HUES6 (cell line): ENCODE results near the gene TUBA4B.

Source experiments
- H3K27ac ChIP-seq: 2 replicates; pipeline ENCODE4 v1.7.0; 2013; ENCODE audit warnings: low read depth, mild to moderate bottlenecking, low read length, inconsistent platforms
- H3K27me3 ChIP-seq: 2 replicates; pipeline ENCODE4 v1.6.1; 2013; ENCODE audit warnings: low read length; ENCODE audit not compliant: control insufficient read depth, insufficient read depth
- H3K36me3 ChIP-seq: 2 replicates; pipeline ENCODE4 v1.6.1; 2013; ENCODE audit warnings: low read length; ENCODE audit not compliant: control insufficient read depth, insufficient read depth
- H3K4me1 ChIP-seq: 2 replicates; pipeline ENCODE4 v1.6.1; 2013; ENCODE audit warnings: low read length; ENCODE audit not compliant: control insufficient read depth, insufficient read depth
- H3K4me3 ChIP-seq: 2 replicates; pipeline ENCODE4 v1.5.1; 2013; ENCODE audit warnings: low read depth, low read length
- H3K9ac ChIP-seq: one replicate; pipeline ENCODE4 v1.6.1; 2013; ENCODE audit warnings: mild to moderate bottlenecking, low read length
- H3K9me3 ChIP-seq: 2 replicates; pipeline ENCODE4 v1.6.1; 2013; ENCODE audit warnings: low read depth, low read length; ENCODE audit not compliant: control insufficient read depth, insufficient read depth

TUBA4B gene

GRCh38 chr2:219210196-219210885, 42.7 kb upstream of the TUBA4B start:
- H3K36me3 ChIP-seq = peaks cover 72% of the 10 kb centered on the region
- H3K4me1 ChIP-seq = peaks cover 8% of the 10 kb centered on the region
- no peaks in the 10 kb centered on the region for H3K27me3 ChIP-seq
- H3K27ac ChIP-seq = no peak overlapping the region
- H3K4me3 ChIP-seq = no peak overlapping the region
- H3K9me3 ChIP-seq = no peaks in the 10 kb centered on the region
- H3K9ac ChIP-seq = no peak overlapping the region

GRCh38 chr2:219210886-219211362, 42.1 kb upstream of the TUBA4B start:
- no peak overlapping the region for H3K4me3 ChIP-seq
- H3K4me1 ChIP-seq = peaks cover 8% of the 10 kb centered on the region
- H3K9me3 ChIP-seq = no peaks in the 10 kb centered on the region
- H3K27me3 ChIP-seq = no peaks in the 10 kb centered on the region
- H3K9ac ChIP-seq = no peak overlapping the region
- H3K36me3 ChIP-seq = peaks cover 77% of the 10 kb centered on the region
- no peak overlapping the region for H3K27ac ChIP-seq

- H3K27me3 ChIP-seq = no peaks in the 10 kb centered on the region
- no peak overlapping the region for H3K27ac ChIP-seq
- no peak overlapping the region for H3K4me3 ChIP-seq
- H3K36me3 ChIP-seq = peaks cover 75% of the 10 kb centered on the region
- no peaks in the 10 kb centered on the region for H3K9me3 ChIP-seq
- peaks cover 11% of the 10 kb centered on the region for H3K4me1 ChIP-seq
- H3K9ac ChIP-seq = no peak overlapping the region
Observed at GRCh38 chr2:219213026-219213415, 40.0 kb upstream of the TUBA4B start.

- H3K27me3 ChIP-seq = no peaks in the 10 kb centered on the region
- no peak overlapping the region for H3K9ac ChIP-seq
- peaks cover 12% of the 10 kb centered on the region for H3K4me1 ChIP-seq
- peaks cover 69% of the 10 kb centered on the region for H3K36me3 ChIP-seq
- no peaks in the 10 kb centered on the region for H3K9me3 ChIP-seq
- no peak overlapping the region for H3K27ac ChIP-seq
- H3K4me3 ChIP-seq = no peak overlapping the region
Observed at GRCh38 chr2:219213486-219214071, 39.5 kb upstream of the TUBA4B start.

- Histone ChIP-seq H3K36me3 (peaks cover 63% of the 10 kb centered on the region), H3K4me1 (peaks cover 14% of the 10 kb centered on the region), H3K9me3 (no peaks in the 10 kb centered on the region), H3K27ac (no peak overlapping the region), H3K27me3 (no peaks in the 10 kb centered on the region), H3K9ac (no peak overlapping the region), H3K4me3 (no peak overlapping the region)
Observed at GRCh38 chr2:219214141-219214540, 38.9 kb upstream of the TUBA4B start.

- no peak overlapping the region for H3K9ac ChIP-seq
- H3K4me1 ChIP-seq = peaks cover 18% of the 10 kb centered on the region
- no peaks in the 10 kb centered on the region for H3K27me3 ChIP-seq
- peaks cover 57% of the 10 kb centered on the region for H3K36me3 ChIP-seq
- H3K4me3 ChIP-seq = no peak overlapping the region
- H3K27ac ChIP-seq = no peak overlapping the region
- no peaks in the 10 kb centered on the region for H3K9me3 ChIP-seq
Observed at GRCh38 chr2:219214786-219215185, 38.3 kb upstream of the TUBA4B start.

GRCh38 chr2:219215871-219216534, 37.0 kb upstream of the TUBA4B start:
- Histone ChIP-seq H3K9ac (no peak overlapping the region), H3K27ac (no peak overlapping the region), H3K36me3 (peaks cover 55% of the 10 kb centered on the region), H3K4me3 (no peak overlapping the region), H3K4me1 (peaks cover 18% of the 10 kb centered on the region), H3K27me3 (no peaks in the 10 kb centered on the region), H3K9me3 (no peaks in the 10 kb centered on the region)

GRCh38 chr2:219216535-219216915, 36.5 kb upstream of the TUBA4B start:
- H3K9ac ChIP-seq = no peak overlapping the region
- H3K27ac ChIP-seq = no peak overlapping the region
- H3K27me3 ChIP-seq = no peaks in the 10 kb centered on the region
- H3K9me3 ChIP-seq = no peaks in the 10 kb centered on the region
- H3K4me3 ChIP-seq = no peak overlapping the region
- peaks cover 57% of the 10 kb centered on the region for H3K36me3 ChIP-seq
- H3K4me1 ChIP-seq = peaks cover 18% of the 10 kb centered on the region

- Histone ChIP-seq H3K9me3 (no peaks in the 10 kb centered on the region), H3K9ac (peak overlapping the region; percentile 86), H3K27ac (peak overlapping the region; percentile 75; the same call in 1 of the 2 replicates), H3K4me1 (peaks cover 18% of the 10 kb centered on the region), H3K4me3 (peak overlapping the region; percentile 73), H3K27me3 (no peaks in the 10 kb centered on the region), H3K36me3 (peaks cover 59% of the 10 kb centered on the region)
Observed at GRCh38 chr2:219218217-219218731, 34.8 kb upstream of the TUBA4B start.

- Histone ChIP-seq H3K9me3 (no peaks in the 10 kb centered on the region), H3K9ac (peak within 1 kb of the TSS; percentile 86), H3K27me3 (no peaks in the 10 kb centered on the region), H3K4me1 (peaks cover 18% of the 10 kb centered on the region), H3K4me3 (peak within 1 kb of the TSS; percentile 73), H3K27ac (peak within 1 kb of the TSS; percentile 75; the same call in 1 of the 2 replicates), H3K36me3 (peaks cover 59% of the 10 kb centered on the region)
Observed at GRCh38 chr2:219218732-219219701, 34.0 kb upstream of the TUBA4B start, which contains the start of gene ABCB6. TSS of gene ABCB6 (minus strand) at chr2:219218958. CDS start at chr2:219218673, 285 bp downstream.
